Right cardiac atrium (tissue), 5 donors: ENCODE results near the gene PPP1R16B. TPM values are rescaled to one million over a fixed set of nuclear protein-coding genes. Genes with fewer than 3 reads are reported as not detected.
A peak's percentile ranks its signal among the peaks of the same experiment; 100 is the strongest.
"Not testable (repeated sequence)": the region's sequence is repeated elsewhere in the genome, so short reads cannot be mapped to it uniquely, and the experiment has no call there.

Source experiments
- ATAC-seq, 2 donors: fragments of 200-7000 bp; cut with Tn5 transposase; one replicate each; pipeline versions ENCODE4 v1.8.0 to v1.9.1; 2020; ENCODE audit warnings: moderate library complexity in 2 of 2, mild to moderate bottlenecking in 1 of 2
- DNase-seq, 3 donors: peaks; one replicate each; pipeline ENCODE4 v3.0.0-alpha.2; 2020
- H3K27ac ChIP-seq: one replicate; pipeline ENCODE4 v1.5.1; 2013; ENCODE audit warnings: mild to moderate bottlenecking, low read length, control low read depth, moderate library complexity
- H3K27me3 ChIP-seq: one replicate; pipeline ENCODE4 v1.6.1; 2013; ENCODE audit not compliant: control insufficient read depth, insufficient read depth
- H3K4me1 ChIP-seq: one replicate; pipeline ENCODE4 v1.6.1; 2013; ENCODE audit warnings: low read length; ENCODE audit not compliant: control insufficient read depth, insufficient read depth
- H3K4me3 ChIP-seq: one replicate; pipeline ENCODE4 v1.5.1; 2013; ENCODE audit warnings: low read length, control low read depth
- H3K9me3 ChIP-seq: one replicate; pipeline ENCODE4 v1.6.1; 2013; ENCODE audit warnings: low read length; ENCODE audit not compliant: control insufficient read depth
- WGBS: extraction: QIAGEN DNeasy Blood & Tissue Kit; methylation state at CpG from one replicate; pipeline ENCODE4 v1.1.7; 2013; 5-methylcytosine and 5-hydroxymethylcytosine counted together
- intact Hi-C, 4 donors: fragments of 100-400 bp; cut with DNase I; formaldehyde crosslinking; loops; one replicate each; pipeline versions ENCODE4 v1.11.0 to v1.14.0; 2022 to 2023
- polyA plus RNA-seq: library from polyadenylated mRNA; stranded (reverse); fragments of 200-250 nt; gene quantifications from one replicate; pipeline ENCODE4 v1.2.3, GENCODE V29; 2013
- total RNA-seq, 4 donors: library from RNA; stranded (reverse); fragmentation: NEBNext Ultra II Directional; extraction: Animal tissue kit (Norgen Biotek cat#: 25700); gene quantifications; one replicate each; pipeline ENCODE4 v1.2.1, GENCODE V29; 2021
- donor health status: healthy with polysubstance abuse.
- donor health status: DM: no; HTN: yes; CAD: no.
- donor health status: DM: no; HTN: no; CAD: no.
- donor health status: DM: no; HTN: yes; CAD: no; lungs with severe emphysema.
- donor health status: DM: yes; HTN: yes; CAD: no.

PPP1R16B gene
- total and polyA plus RNA-seq, 5 donors, result 4.9 to 9.1 (median 5.5) TPM

DNA sequence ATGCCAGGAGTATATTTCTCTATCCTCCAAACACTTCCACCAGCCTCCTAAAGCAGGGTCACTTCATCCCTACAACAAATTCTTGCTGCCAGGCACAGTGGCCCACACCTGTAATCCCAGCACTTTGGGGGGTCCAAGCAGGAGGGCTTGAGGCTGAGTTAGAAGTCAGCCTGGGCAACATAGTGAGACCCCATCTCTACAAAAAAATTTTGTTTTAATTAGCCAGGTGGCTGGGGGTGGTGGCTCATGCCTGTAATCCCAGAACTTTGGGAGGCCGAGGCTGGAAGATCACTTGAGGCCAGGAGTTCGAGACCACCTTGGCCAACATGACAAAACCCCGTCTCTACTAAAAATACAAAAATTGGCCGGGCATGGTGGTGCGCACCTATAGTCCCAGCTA, 11.4 kb upstream of the PPP1R16B start:
- H3K4me3 ChIP-seq, H3K9me3 ChIP-seq, H3K27me3 ChIP-seq, DNase-seq, ATAC-seq, H3K4me1 ChIP-seq, intact Hi-C loops, H3K27ac ChIP-seq: not testable (repeated sequence)
- 95% methylated on average over 5 of the region's 5 CpGs for WGBS

DNA sequence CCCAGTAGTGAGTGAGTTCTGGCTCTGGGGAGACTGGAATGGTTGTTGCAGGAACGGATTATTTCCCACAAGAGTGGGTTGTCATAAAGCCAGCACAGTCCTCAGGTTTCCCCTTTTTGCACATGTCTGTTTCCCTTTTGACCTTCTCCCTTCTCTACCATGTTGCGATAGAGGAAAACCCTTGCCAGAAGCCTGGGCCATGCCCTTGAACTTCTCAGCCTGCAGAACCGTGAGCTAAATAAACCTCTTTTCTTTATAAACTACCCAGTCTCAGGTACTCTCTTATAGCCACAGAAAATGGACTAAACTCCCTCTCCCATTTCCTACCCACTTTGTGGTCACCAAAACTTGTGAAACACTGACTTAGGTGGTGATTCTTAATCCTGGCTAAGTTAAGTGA, 7.2 kb upstream of the PPP1R16B start:
- intact Hi-C loops, result no loop called here
- no peak overlapping the region for H3K27ac ChIP-seq
- WGBS, result 78% methylated on average over 3 of the region's 3 CpGs

DNA sequence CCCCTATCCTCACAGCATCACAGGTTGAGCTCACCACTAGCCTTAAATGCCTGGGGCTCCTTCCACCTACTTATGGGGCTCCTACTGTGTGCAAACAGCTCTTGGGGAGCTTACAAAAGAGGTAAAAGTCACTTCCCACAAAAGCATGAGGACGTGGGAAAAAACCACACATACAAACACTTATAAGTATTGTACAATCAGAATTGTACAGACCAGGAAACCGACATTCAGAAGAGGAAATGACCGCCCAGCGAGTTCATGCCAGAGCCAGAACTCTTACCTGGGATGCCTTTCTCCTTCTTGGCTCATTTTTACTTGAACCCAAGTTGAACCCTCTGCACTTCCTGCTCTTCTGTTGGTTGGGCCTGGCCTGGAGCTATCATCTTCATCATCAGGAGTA, 6.3 kb upstream of the PPP1R16B start:
- DNase-seq (no peak), ATAC-seq (peak; percentile 33 to 82)
- Histone ChIP-seq H3K27ac (peak overlapping the region; percentile 78), H3K27me3 (no peaks in the 10 kb centered on the region), H3K4me1 (no peaks in the 10 kb centered on the region), H3K9me3 (no peaks in the 10 kb centered on the region), H3K4me3 (no peak overlapping the region)
- intact Hi-C loops, result no loop called here
- 50% methylated on average over 4 of the region's 4 CpGs for WGBS

More for the DNA sequence above, 7.2 kb upstream of the PPP1R16B start:
- DNase-seq, result no peak
- Histone ChIP-seq H3K4me1 (no peaks in the 10 kb centered on the region), H3K9me3 (no peaks in the 10 kb centered on the region), H3K27me3 (no peaks in the 10 kb centered on the region), H3K4me3 (no peak overlapping the region)
- no peak for ATAC-seq

DNA sequence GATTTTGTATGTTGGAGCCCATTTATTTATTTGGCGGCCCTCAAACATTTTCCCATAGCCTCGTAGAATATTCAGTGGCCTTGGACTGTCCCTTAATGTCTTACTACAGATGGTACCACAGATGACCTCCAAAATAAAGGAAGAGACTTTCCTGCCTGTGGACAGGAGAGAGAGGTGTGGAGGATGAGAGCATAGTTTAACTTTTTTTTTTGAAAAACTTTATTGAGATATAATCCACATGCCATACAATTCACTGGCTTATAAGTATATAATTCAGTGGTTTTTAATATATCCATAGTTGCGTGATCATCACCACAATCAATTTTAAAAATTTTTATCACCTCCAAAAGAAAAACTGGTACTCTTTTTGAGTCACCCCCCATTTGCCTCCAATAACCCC, 4.6 kb upstream of the PPP1R16B start:
- Histone ChIP-seq H3K9me3 (no peaks in the 10 kb centered on the region), H3K4me3 (no peak overlapping the region), H3K27ac (no peak overlapping the region), H3K27me3 (no peaks in the 10 kb centered on the region), H3K4me1 (no peaks in the 10 kb centered on the region)
- 98% methylated on average over 3 of the region's 3 CpGs for WGBS
- intact Hi-C loops, result loop anchor here in 1 of 4 donors (10.0 kb wide), 1 partner anchor 74 kb away; no protein-coding TSS in a partner anchor
- no peak for ATAC-seq
- no peak for DNase-seq

DNA sequence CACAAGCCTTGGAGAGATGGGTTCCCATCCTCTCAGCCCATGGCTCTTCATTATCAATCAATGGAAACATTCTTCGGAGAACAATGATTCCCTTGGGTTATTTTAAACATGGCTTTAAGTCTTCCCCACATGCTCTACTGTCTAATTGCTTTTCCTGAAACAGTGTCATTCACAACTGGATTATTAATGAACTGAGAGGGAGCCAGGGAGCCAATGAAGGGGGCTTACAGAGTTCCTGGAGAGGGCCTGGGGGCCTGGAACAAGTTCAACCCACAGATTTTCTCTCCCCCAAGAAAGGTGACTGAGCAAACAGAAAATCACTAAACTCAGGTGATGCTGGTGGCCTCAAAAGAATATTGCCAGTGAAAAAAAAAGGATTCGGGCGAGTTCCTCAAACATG, 1.3 kb upstream of the PPP1R16B start:
- peak overlapping the region; percentile 64 for H3K27ac ChIP-seq

DNA sequence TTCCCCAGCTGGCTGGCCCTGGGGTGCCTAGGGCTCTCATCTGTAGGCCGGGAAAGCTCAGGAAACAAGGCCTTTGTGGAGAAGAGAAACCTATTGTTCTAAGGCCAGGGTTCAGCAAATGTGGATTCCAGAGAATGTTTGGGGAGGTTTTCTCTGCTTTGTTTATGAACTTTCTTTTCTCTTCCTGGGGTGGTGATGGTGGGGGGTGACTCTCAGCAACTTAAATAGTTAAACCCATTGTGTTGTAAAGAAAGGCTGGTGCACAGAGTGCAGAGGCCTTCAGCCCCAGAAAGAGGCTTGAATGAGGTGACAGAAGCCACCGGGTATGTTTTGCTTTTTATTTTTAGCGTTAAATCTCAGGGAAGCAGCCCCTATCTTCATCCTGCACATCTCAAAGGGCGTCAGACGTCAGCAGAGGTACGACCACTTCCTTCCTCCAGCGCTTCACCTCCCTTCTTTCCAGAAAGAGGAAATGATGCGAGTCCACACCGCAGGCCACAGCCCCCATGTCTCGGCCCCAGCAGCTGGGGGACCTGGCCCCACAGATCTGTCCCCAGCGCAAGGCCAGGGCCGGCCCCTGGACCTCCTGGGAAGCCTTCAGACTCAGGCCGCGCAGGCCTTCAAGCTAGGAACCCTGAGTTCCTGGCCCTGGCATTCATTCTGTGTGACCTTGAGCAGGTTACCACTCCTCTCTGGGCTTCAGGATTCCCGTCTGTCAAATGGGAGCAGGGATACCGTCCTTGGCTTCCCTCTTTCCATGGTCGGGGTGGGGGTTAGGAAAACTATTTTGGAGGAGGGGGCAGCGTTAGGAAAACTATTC, 605 bp upstream of the PPP1R16B start:
- intact Hi-C loops, result loop anchor here in 1 of 4 donors (10.0 kb wide), 1 partner anchor 70 kb away; no protein-coding TSS in a partner anchor
- Histone ChIP-seq H3K27me3 (no peaks in the 10 kb centered on the region), H3K9me3 (no peaks in the 10 kb centered on the region), H3K27ac (peak overlapping the region; percentile 76), H3K4me3 (peak overlapping the region; percentile 77), H3K4me1 (peaks cover 3% of the 10 kb centered on the region)
- peak; percentile 12 to 58 for ATAC-seq
- WGBS, result 41% methylated on average over 18 of the region's 18 CpGs
- DNase-seq, result peak in 2 of 3 donors; percentile 57 to 69

More for the DNA sequence above, 1.3 kb upstream of the PPP1R16B start:
- Histone ChIP-seq H3K4me3 (no peak overlapping the region), H3K9me3 (no peaks in the 10 kb centered on the region), H3K4me1 (peaks cover 3% of the 10 kb centered on the region), H3K27me3 (no peaks in the 10 kb centered on the region)
- 71% methylated on average over 3 of the region's 3 CpGs for WGBS
- DNase-seq, result no peak
- ATAC-seq, result no peak
- intact Hi-C loops, result loop anchor here in 1 of 4 donors (10.0 kb wide), 1 partner anchor 71 kb away; no protein-coding TSS in a partner anchor

DNA sequence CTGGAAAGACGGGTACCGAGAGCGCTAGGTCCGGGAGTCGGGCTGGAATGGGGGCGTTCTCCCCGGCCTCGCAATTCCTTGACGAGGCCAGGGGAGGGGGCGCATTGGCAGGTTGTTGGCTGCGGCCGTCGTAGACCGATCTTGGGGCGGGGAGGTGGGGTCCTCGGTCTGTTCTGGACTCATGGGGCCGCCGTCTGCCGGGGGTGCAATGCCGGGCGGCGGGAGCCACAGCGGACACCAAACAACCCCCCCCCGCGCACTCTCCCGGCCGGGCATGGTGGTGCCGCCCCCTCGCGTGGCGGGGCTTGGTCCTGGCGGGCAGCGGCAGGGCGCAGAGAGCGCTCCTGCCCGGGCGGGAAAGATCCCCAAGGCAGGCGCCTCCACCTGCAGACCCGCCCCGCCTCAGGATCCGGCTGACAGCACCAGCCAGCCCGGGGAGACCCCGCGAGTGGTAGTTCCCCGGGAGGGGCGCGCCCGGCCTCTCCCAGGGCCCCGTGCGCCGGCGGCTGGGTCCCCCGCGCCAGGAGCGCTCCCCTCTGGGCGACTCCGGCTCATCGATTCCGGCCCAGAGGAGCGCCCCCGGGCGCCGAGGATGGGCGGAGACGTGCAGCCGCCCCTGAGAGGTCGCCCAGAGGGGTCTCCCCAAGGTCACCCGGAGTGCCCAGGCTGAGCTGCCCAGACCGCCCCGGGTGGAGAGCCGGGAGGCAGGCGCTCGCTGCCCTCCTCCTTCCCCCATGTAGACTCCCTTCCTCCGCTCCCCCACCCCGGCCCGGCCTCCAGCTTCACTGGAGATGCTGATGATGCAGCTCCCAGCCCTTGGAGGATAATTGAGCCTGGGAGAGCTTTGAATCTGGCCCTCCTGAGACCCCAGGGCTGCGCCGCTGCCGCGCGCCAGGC, 709 bp downstream of the PPP1R16B start:
- intact Hi-C loops, result loop anchor here in 1 of 4 donors (10.0 kb wide), 1 partner anchor 69 kb away; no protein-coding TSS in a partner anchor
- Histone ChIP-seq H3K4me1 (peaks cover 3% of the 10 kb centered on the region), H3K4me3 (peak overlapping the region; percentile 77), H3K27ac (peak overlapping the region; percentile 55), H3K27me3 (no peaks in the 10 kb centered on the region), H3K9me3 (no peaks in the 10 kb centered on the region)
- 1% methylated on average over 81 of the region's 81 CpGs for WGBS
- DNase-seq (peak; percentile 29 to 66 (median 53)), ATAC-seq (peak; percentile 51 to 74)

DNA sequence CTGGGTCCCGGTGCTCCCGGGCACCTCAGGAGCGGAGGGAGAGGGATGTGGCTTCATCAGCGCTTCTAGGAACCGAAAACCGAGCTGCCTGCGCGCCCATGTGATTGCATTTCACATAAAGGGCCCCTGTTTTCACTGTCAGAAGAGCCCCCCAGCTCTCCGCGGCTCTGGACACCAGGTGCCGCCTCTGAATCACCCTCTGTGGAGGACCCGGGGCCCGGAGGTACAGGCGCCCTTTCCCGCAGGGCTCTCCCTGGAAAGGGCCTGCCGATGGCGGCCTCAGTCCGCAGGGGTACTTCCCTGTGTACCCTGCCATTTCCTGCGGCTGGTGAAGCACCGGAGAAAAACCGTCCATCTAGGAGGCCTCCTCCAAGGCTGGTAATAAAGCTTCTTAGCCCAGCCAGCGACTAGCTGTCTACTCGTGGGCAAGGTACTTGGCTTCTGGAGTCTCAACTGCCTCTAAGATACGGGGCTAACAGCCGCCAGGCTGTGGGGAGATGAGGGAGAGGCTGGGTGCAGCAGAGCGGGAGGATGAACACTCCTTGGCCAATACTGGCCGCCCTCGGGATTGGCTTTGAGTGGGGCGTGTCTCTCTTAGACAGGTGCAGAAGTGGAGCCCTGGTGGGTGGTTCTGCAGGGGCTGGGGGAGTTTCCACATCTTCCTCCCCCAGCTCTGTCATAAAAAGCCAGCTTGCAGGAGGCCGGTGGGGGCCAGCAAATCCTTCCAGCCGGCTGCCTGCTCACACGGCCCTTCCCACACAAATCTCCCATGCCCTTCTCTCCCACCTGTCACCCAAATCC, 1.6 kb downstream of the PPP1R16B start:
- intact Hi-C loops, result loop anchor here in 1 of 4 donors (10.0 kb wide), 1 partner anchor 68 kb away; no protein-coding TSS in a partner anchor
- H3K27me3 ChIP-seq, result no peaks in the 10 kb centered on the region
- ATAC-seq, result no peak

DNA sequence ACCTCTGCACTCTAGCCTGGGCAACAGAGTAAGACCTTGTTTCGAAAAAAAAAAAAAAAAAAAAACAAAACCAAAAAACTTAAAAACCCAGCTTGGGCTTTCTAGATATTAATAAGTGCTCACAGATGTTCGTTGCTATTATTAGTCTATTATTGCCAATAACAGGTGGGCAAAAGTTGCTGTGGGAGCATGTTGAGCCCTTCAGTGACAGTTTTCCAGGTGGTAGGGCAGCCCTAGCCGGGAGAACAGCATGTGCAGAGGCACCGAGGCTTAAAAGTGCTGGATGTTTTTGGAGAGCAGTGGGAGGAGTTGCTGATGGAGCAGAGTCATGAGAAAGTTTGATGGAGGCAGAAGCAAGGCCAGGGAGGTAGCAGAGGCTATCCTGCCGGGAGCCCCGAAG, 4.4 kb downstream of the PPP1R16B start:
- DNase-seq, result no peak
- Histone ChIP-seq H3K9me3 (no peaks in the 10 kb centered on the region), H3K4me1 (peaks cover 6% of the 10 kb centered on the region), H3K4me3 (no peak overlapping the region), H3K27me3 (no peaks in the 10 kb centered on the region), H3K27ac (no peak overlapping the region)
- WGBS, result 49% methylated on average over 6 of the region's 6 CpGs
- intact Hi-C loops, result loop anchor here in 2 of 4 donors (10.0 kb wide), 2 partner anchors 65 to 75 kb away; no protein-coding TSS in a partner anchor
- no peak for ATAC-seq

More for the DNA sequence above, 1.6 kb downstream of the PPP1R16B start:
- DNase-seq, result peak in 2 of 3 donors; percentile 47 to 49
- 14% methylated on average over 32 of the region's 32 CpGs for WGBS
- Histone ChIP-seq H3K4me1 (peaks cover 3% of the 10 kb centered on the region), H3K9me3 (no peaks in the 10 kb centered on the region), H3K4me3 (peak overlapping the region; percentile 77), H3K27ac (no peak overlapping the region)
